Stimulated activated CD4-positive, alpha-beta T cell treated with anti-CD3 and anti-CD28 coated beads, Interleukin-12 subunit alpha, Interleukin-12 subunit beta, amount 100 ng/mL, for 4 hours (primary cell): ENCODE data around the gene JPT2.

Experiments used
- DNase-seq: peaks from one replicate; pipeline ENCODE4 v3.0.0-alpha.2; 2020

The JPT2 gene

GRCh38 chr16:1740781-1741490 is 62.9 kb downstream of the JPT2 start:
- no peak for DNase-seq

GRCh38 chr16:1741553-1742165 is 63.6 kb downstream of the JPT2 start:
- DNase-seq: no peak

GRCh38 chr16:1743376-1744337 is 65.6 kb downstream of the JPT2 start:
- no peak for DNase-seq

- no peak for DNase-seq
Measured at GRCh38 chr16:1744338-1744840, 66.3 kb downstream of the JPT2 start.

- no peak for DNase-seq
Measured at GRCh38 chr16:1745181-1745899, 67.3 kb downstream of the JPT2 start.

- DNase-seq: no peak
Measured at GRCh38 chr16:1745900-1746692, 68.0 kb downstream of the JPT2 start.

- no peak for DNase-seq
Measured at GRCh38 chr16:1746693-1747195, 68.7 kb downstream of the JPT2 start.

GRCh38 chr16:1747934-1748333 is 69.9 kb downstream of the JPT2 start:
- DNase-seq: no peak

GRCh38 chr16:1749152-1750117 is 71.4 kb downstream of the JPT2 start:
- DNase-seq: no peak
